ENCODE measurements around the gene ALDH1B1. TPM values are rescaled to one million over a fixed set of nuclear protein-coding genes. Genes with fewer than 3 reads are reported as not detected.

The ALDH1B1 gene
- polyA plus RNA-seq, 1 donor (not counting 4 experiments of a cell fraction or from before 2014, with no cell fraction given): 14.4 TPM

GRCh38 chr9:38347271-38347671 is 45.2 kb upstream of the ALDH1B1 start:
- no peak for DNase-seq (ENCODE audit: low read depth, low spot score)
- FAIRE-seq: no peak
- H3K27me3 ChIP-seq (ENCODE audit: control insufficient read depth, extremely low read depth, insufficient read depth, low read length): peaks cover 22% of the 10 kb centered on the region
- no peak overlapping the region for H3K4me3 ChIP-seq (ENCODE audit: control insufficient read depth in 2 of 3, extremely low read depth in 1 of 3, insufficient read depth in 2 of 3, low read depth in 1 of 3, low read length in 3 of 3)
- no peaks in the 10 kb centered on the region for H3K79me2 ChIP-seq (ENCODE audit: control insufficient read depth, insufficient read depth, low read length)
- TF ChIP-seq CTCF (optimal IDR thresholded peaks at IDR 0.05 in 1 of 3, IDR thresholded peaks at IDR 0.05 in 1 of 3, conservative IDR thresholded peaks at IDR 0.05 in 1 of 3; ENCODE audit: extremely low read depth in 1 of 3, insufficient read depth in 2 of 3, low read length in 3 of 3): no peak
- TF ChIP-seq EZH2 (IDR thresholded peaks at IDR 0.05; ENCODE audit: low read length): no peak
- no peak overlapping the region for H3K9ac ChIP-seq (ENCODE audit: control insufficient read depth, extremely low read depth, insufficient read depth, low read length)
- H3K4me1 ChIP-seq (ENCODE audit: control insufficient read depth, extremely low read depth, insufficient read depth, low read length): no peaks in the 10 kb centered on the region
- dilution Hi-C loops (cut with MboI; ENCODE audit: extremely low pct_ligation_motif_present, low sequenced_read_pairs): no loop called here
- H3K36me3 ChIP-seq (ENCODE audit: control insufficient read depth in 2 of 2, extremely low read depth in 1 of 2, insufficient read depth in 2 of 2, low read length in 2 of 2): no peaks in the 10 kb centered on the region
- H3K9me3 ChIP-seq (ENCODE audit: control insufficient read depth, low read depth, low read length): no peaks in the 10 kb centered on the region
- H4K20me1 ChIP-seq (ENCODE audit: control insufficient read depth, extremely low read depth, insufficient read depth, low read length): no peaks in the 10 kb centered on the region
- no peaks in the 10 kb centered on the region for H3K9me1 ChIP-seq (ENCODE audit: control insufficient read depth, extremely low read depth, insufficient read depth, low read length)
- H3K27ac ChIP-seq (ENCODE audit: control insufficient read depth, insufficient read depth, low read length): no peak overlapping the region
- no peak overlapping the region for H3K4me2 ChIP-seq (ENCODE audit: control insufficient read depth, extremely low read depth, insufficient read depth, low read depth, low read length)
- no peak overlapping the region for H2AFZ ChIP-seq (ENCODE audit: control insufficient read depth, low read length)

GRCh38 chr9:38347946-38348345 is 44.6 kb upstream of the ALDH1B1 start:
- no peak overlapping the region for H2AFZ ChIP-seq (ENCODE audit: control insufficient read depth, low read length)
- H3K4me1 ChIP-seq (ENCODE audit: control insufficient read depth, extremely low read depth, insufficient read depth, low read length): no peaks in the 10 kb centered on the region
- H3K9me3 ChIP-seq (ENCODE audit: control insufficient read depth, low read depth, low read length): no peaks in the 10 kb centered on the region
- H3K4me2 ChIP-seq (ENCODE audit: control insufficient read depth, extremely low read depth, insufficient read depth, low read depth, low read length): no peak overlapping the region
- no peaks in the 10 kb centered on the region for H3K9me1 ChIP-seq (ENCODE audit: control insufficient read depth, extremely low read depth, insufficient read depth, low read length)
- no peak overlapping the region for H3K27ac ChIP-seq (ENCODE audit: control insufficient read depth, insufficient read depth, low read length)
- H3K36me3 ChIP-seq (ENCODE audit: control insufficient read depth in 2 of 2, extremely low read depth in 1 of 2, insufficient read depth in 2 of 2, low read length in 2 of 2): no peaks in the 10 kb centered on the region
- dilution Hi-C loops (cut with MboI; ENCODE audit: extremely low pct_ligation_motif_present, low sequenced_read_pairs): no loop called here
- no peak for TF ChIP-seq EZH2 (IDR thresholded peaks at IDR 0.05; ENCODE audit: low read length)
- peak in 1 of 3 experiments; percentile 39 for TF ChIP-seq CTCF (optimal IDR thresholded peaks at IDR 0.05 in 1 of 3, IDR thresholded peaks at IDR 0.05 in 1 of 3, conservative IDR thresholded peaks at IDR 0.05 in 1 of 3; ENCODE audit: extremely low read depth in 1 of 3, insufficient read depth in 2 of 3, low read length in 3 of 3)
- H3K4me3 ChIP-seq (ENCODE audit: control insufficient read depth in 2 of 3, extremely low read depth in 1 of 3, insufficient read depth in 2 of 3, low read depth in 1 of 3, low read length in 3 of 3): no peak overlapping the region
- no peaks in the 10 kb centered on the region for H3K79me2 ChIP-seq (ENCODE audit: control insufficient read depth, insufficient read depth, low read length)
- no peaks in the 10 kb centered on the region for H4K20me1 ChIP-seq (ENCODE audit: control insufficient read depth, extremely low read depth, insufficient read depth, low read length)
- no peak for FAIRE-seq
- H3K9ac ChIP-seq (ENCODE audit: control insufficient read depth, extremely low read depth, insufficient read depth, low read length): no peak overlapping the region
- DNase-seq (ENCODE audit: low read depth, low spot score): no peak
- H3K27me3 ChIP-seq (ENCODE audit: control insufficient read depth, extremely low read depth, insufficient read depth, low read length): peaks cover 22% of the 10 kb centered on the region

Data from keratinocyte (primary cell).